Measurements from ENCODE around the gene ERBB4.
"Not testable (repeated sequence)": the region's sequence is repeated elsewhere in the genome, so short reads cannot be mapped to it uniquely, and the experiment has no call there.

Gene ERBB4

GRCh38 chr2:212299333-212299732 is 239.3 kb downstream of the ERBB4 start:
- no peak for DNase-seq (ENCODE audit: low spot score)

DNA sequence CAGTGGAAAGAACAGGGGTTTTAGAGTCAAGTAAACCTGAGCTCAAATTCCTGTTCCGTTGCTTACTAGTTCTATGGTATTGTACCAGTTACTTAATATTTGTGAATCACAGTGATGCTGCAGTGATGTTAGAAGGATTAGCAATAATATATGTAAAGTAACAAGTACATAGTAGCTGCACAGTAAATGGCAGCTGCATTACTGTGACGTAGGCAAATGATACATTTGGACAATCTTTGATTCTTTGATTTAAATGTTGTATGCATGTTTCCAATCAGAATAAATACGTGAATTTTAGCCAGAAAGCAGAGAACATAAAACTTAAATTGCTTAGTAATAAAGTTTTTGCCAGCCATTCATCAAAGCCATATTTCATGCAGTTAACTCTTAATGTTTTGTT is 243.0 kb downstream of the ERBB4 start:
- no peak for DNase-seq (ENCODE audit: low spot score)

GRCh38 chr2:212294816-212295215 is 243.8 kb downstream of the ERBB4 start:
- no peak for DNase-seq (ENCODE audit: low spot score)

GRCh38 chr2:212289301-212289700 is 249.3 kb downstream of the ERBB4 start:
- DNase-seq (ENCODE audit: low spot score) = no peak

DNA sequence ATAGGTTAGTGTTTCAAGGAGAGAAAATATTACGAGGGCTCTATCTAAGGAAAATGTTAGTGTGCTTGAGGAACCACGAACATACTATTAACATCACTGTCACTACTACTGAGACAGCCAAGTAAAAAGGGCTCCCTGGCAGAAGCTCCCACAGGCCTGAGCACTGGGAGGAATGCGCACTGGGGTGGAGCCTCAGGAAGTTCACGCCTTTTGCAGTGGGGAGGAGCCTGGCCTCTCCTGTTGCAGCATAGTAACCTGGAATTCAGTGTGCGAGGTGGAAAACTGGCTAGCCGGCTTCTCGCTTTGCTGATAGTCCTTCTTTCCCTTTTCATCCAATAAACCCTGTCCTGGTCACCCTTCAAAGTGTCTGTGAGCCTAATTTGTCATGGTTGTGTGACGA is 250.3 kb downstream of the ERBB4 start:
- DNase-seq (ENCODE audit: low spot score) = no peak

- no peak for DNase-seq (ENCODE audit: low spot score)
These were observed 254.4 kb downstream of the ERBB4 start for GRCh38 chr2:212284166-212284565.

- no peak for DNase-seq (ENCODE audit: low spot score)
These were observed 255.8 kb downstream of the ERBB4 start for GRCh38 chr2:212282671-212283261.

DNA sequence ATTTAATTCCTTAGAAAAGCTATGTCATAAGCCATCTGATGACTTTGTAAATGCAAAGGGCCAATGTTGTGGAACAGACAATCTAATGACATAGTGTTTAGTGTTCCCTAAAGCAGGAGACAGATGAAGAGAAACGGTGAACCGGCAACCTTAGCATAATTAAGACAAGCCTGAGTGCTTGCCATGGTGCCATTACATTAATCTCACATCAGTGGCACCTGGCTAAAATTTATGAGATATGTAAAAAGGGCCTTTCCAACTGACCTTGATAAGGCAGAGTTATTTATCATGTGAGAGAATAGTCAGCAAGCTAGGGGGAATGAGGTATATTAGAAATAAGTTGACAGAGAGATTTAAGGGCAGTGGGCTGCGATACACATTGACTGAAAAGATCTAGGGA is 261.8 kb downstream of the ERBB4 start:
- no peak for DNase-seq (ENCODE audit: low spot score)

DNA sequence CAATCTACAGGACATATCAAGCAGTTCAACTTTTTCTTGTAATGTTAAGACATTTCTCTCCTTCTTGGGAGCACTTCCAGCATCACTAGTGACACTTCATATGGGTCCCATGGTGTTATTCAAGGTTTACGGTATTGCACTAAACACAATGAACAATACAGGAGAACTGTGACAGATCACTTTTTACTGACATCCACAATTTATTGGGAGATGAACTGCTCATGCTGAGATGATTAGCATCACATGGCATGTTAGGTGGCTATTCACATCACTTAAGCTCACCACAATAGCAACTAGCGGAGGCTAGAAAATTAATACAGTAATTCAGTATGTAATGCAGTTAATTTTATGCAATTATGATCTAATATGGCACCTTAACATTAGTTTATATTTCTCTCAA is 264.4 kb downstream of the ERBB4 start:
- no peak for DNase-seq (ENCODE audit: low spot score)

DNA sequence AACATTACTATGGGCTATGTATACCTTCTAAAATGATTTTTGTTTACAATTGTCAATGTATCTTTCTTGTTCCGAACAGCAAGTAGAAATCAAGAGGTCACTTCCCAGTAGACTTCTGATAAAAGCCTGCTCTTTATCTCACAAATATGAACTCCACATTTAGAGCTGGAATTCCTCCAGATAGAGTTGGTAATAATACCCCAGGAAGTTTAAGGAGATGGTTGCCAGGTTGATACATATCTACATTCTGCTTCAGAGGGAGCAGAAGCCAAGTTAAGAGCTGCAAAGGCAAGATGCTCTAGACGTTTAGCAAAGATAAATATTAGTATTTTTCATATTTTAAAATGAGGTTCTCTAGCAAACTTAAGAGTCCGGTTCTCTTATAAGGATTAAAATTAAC is 267.0 kb downstream of the ERBB4 start:
- DNase-seq (ENCODE audit: low spot score) = no peak

DNA sequence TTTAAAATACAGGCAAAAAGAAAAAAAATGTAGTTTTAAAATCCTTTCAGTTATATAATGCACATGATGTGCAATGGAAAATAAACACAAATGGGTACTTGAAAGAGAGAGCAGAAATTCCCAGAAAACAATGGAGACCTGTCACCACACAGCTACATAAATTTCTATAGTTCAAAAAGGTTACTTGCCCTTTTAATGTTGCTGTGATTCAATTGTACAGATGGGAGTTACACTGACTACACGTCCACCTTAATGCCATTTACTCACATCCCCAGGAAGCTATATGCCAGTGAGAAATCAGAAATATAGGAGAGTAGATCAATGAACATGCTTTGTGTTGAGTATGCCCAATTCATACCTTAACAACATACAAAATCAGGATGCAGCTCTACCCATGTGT is 269.6 kb downstream of the ERBB4 start:
- no peak for DNase-seq (ENCODE audit: low spot score)

GRCh38 chr2:212266297-212266696 is 272.3 kb downstream of the ERBB4 start:
- no peak for DNase-seq (ENCODE audit: low spot score)

DNA sequence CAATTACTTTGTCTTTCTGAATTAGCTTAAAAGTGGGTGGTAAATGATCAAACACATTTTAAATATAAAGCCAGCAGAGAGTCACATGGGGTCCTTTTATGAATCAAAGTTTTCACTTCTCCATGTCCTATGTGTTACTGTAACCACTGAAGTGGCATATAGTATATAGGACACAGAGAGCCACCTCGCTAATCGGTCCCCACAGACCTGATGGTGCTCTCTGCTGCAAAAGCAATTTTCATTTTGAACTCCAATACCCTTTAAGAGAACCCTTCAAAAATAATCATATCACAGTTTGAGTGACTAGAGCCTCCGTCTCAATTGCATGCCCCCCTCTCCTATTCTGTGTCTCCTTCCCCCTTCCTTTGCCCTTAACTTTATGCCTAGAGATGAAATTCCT is 272.8 kb downstream of the ERBB4 start:
- no peak for DNase-seq (ENCODE audit: low spot score)

- no peak for DNase-seq (ENCODE audit: low spot score)
These were observed 274.4 kb downstream of the ERBB4 start for GRCh38 chr2:212264187-212264586.

DNA sequence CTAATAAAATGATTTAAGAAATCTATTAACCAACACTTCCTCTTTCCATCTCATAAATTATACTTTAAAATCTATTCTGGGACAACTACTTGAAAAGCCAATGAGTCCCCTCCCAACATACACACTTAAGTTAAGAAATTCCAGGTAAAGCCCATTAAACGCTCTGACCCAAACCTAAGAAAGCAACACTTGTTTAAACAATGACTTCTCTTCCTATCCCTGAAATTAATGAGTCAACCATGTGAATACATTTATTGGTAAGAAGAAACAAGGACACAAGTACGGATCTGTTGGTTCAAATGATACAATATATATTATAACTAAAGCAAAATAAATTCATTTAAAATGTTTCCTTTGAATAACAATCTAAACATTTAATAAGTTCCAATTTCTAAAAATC is 279.4 kb downstream of the ERBB4 start:
- no peak for DNase-seq (ENCODE audit: low spot score)

DNA sequence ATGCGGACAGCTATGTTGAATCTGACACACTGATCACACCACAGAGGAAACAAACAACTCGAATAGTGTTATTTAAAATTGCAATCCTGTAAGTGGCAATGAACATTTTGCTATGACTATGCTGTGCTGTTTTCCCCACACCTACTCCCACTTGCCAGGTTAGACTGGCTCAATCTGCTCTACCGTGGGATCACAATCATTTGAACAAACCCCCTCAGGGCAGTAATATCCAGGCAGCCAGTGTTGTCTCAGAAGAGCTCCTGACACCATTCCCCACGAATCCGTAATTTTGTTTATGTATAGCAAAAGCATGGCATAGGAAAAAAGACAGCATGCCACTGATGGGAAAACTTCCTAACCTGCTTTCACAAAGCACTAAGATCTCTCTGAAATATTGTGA is 284.3 kb downstream of the ERBB4 start:
- DNase-seq (ENCODE audit: low spot score) = no peak

- DNase-seq (ENCODE audit: low spot score) = peak; percentile 9
These were observed 289.2 kb downstream of the ERBB4 start for GRCh38 chr2:212249451-212249850.

DNA sequence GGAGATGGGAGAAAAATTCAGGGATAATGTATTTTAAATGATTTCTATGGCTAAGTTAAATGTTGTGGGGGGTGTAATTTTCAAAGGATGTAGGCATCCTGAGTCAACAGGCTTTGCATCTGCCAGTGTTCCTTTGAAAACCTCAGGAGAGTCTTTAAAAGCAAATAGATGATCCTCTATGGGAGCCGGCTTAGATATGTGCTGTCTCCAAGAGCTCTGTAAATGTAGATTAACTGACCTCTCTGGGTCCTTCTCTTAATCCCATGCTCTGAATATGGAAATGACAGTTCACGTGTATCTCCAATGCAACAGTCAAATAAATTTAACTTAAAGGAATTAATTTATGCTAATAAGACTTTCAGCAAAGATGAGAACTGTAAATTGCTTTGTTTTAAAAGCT is 292.7 kb downstream of the ERBB4 start:
- no peak for DNase-seq (ENCODE audit: low spot score)

GRCh38 chr2:212242724-212243123 is 295.9 kb downstream of the ERBB4 start:
- DNase-seq (ENCODE audit: low spot score) = no peak

DNA sequence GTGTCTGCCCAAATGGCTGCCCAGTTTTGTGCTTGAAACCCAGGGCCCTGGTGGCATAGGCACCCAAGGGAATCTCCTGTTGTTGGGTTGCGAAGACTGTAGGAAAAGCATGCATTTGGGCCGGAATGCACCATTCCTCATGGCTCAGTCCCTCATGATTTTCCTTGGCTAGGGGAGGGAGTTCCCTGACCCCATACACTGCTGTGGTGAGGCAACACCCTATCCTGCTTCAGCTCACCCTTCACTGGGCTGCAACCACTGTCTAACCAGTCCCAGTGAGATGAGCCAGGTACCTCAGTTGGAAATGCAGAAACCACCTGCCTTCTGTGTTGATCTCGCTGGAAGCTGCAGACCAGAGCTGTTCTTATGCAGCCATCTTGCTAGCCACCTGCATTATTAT is 300.4 kb downstream of the ERBB4 start:
- DNase-seq (ENCODE audit: low spot score) = not testable (repeated sequence)

DNA sequence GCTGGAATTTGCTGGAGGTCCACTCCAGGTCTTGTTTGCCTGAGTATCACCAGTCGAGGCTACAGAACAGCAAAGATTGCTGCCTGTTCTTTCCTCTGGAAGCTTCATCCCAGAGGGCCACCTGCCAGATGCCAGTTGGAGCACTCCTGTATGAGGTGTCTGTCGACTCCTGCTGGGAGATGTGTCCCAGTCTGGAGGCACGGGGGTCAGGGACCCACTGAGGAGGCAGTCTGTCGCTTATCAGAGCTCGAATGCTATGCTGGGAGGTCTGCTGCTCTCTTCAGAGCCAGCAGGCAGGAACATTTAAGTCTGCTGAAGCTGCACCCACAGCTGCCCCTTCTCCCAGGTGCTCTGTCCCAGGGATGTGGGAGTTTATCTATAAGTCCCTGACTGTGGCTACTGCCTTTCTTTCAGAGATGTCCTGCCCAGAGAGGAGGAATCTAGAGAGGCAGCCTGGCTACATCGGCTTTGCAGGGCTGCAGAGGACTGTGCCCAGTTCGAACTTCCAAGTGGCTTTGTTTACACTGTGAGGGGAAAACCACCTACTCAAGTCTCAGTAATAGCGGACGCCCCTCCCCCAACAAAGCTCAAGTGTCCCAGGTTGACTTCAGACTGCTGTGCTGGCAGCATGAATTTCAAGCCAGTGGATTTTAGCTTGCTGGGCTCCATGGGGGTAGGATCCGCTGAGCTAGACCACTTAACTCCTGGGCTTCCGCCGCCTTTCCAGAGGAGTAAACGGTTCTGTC is 301.1 kb downstream of the ERBB4 start:
- DNase-seq (ENCODE audit: low spot score) = no peak

DNA sequence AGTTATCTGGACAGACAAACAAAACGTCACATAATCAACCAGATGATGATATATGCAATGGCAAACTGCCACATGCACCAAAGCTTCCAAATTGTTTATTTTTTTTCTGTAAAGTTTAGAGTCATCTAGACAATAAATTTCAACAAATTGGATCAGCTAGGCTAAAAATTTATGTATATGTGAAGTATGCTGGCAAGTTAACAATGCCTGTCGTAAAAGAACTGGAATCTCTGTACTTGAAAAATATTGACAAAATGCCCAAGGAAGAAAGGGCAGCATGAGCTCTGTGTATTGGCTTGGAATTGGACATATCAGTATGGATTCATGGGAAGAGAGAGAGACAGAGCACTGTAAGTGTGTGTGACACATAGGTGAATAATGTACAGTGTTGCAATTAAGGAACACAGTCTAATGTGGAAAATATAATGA is 309.8 kb downstream of the ERBB4 start:
- DNase-seq (ENCODE audit: low spot score) = no peak

DNA sequence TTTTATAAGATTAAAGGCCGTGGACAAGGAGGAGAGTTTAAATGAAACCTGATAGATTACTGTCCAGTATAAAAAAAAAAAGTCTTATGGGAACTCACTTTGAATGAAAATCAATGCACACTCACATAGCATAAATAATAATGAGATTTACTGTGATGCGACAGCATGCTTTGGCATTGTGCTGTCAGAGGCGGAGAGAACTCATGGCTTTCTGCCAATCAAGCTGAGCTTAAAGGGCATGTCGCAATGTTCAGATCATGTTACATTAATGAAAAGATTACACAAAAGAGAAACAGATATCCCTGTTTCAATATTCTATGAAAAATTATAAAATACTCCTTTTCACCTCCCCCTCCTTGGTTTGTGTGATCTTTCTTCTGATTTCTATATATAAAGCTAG is 310.8 kb downstream of the ERBB4 start:
- DNase-seq (ENCODE audit: low spot score) = no peak

DNA sequence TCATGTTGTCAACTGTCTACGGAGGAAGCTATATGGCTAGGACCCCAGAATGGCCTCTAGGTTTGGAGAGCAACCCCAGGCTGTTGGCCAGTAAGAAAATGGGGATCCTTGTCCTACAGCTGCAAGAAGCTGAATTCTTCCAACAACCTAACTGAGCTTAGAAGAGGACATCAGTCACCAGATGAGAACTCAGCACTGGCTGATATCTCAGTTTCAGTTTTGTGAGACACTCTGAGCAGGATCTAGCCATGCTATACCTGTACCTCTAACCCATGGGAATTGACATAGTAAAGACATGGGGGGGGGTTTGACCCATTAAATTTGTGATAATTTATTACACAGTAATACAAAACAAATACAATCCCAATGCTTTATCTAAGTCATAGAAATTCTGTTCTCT is 312.5 kb downstream of the ERBB4 start:
- DNase-seq (ENCODE audit: low spot score) = no peak
